MCF 10A (cell line): ENCODE measurements around the gene PLCG2. TPM values are rescaled to one million over a fixed set of nuclear protein-coding genes. Genes with fewer than 3 reads are reported as not detected.

ENCODE experiments used
- BruUV-seq: library from RNA; stranded (reverse); fragments of 400-500 nt; replicated peaks from 2 replicates; lab custom pipeline; 2021; lab: Mats Ljungman, UMichigan
- CTCF ChIA-PET: fragments of 300-600 bp; sonication (Branson Sonifier 250); formaldehyde crosslinking; extraction: SDS; loops from one replicate; lab custom pipeline; 2021; ENCODE audit warnings: antibody characterized with exemption, inconsistent platforms; lab: Yijun Ruan, JAX
- POLR2A ChIA-PET: fragments of 300-600, 350-650 bp; sonication (Branson Sonifier 250); formaldehyde crosslinking; extraction: SDS; loops from one replicate; lab custom pipeline; 2020; ENCODE audit warnings: antibody characterized with exemption, inconsistent platforms; lab: Yijun Ruan, JAX
- DNase-seq: peaks from one replicate; pipeline ENCODE4 v3.0.0-alpha.2; 2018; ENCODE audit not compliant: unreplicated experiment
- H3K27ac Mint-ChIP-seq: one replicate; pipeline ENCODE4 v1.8.0; 2022; ENCODE audit warnings: mild to moderate bottlenecking, low read depth, mixed read lengths; ENCODE audit not compliant: unreplicated experiment
- H3K27me3 Mint-ChIP-seq: one replicate; pipeline ENCODE4 v1.8.0; 2022; ENCODE audit warnings: mixed read lengths; ENCODE audit not compliant: insufficient read depth, unreplicated experiment
- H3K36me3 Mint-ChIP-seq: one replicate; pipeline ENCODE4 v1.8.0; 2022; ENCODE audit warnings: mild to moderate bottlenecking, moderate library complexity, mixed read lengths; ENCODE audit not compliant: insufficient read depth, unreplicated experiment
- H3K4me1 Mint-ChIP-seq: one replicate; pipeline ENCODE4 v1.8.0; 2022; ENCODE audit warnings: mixed read lengths; ENCODE audit not compliant: insufficient read depth, unreplicated experiment
- H3K4me3 Mint-ChIP-seq: one replicate; pipeline ENCODE4 v1.8.0; 2022; ENCODE audit warnings: mild to moderate bottlenecking, moderate library complexity, mixed read lengths; ENCODE audit not compliant: unreplicated experiment
- H3K9me3 Mint-ChIP-seq: one replicate; pipeline ENCODE4 v1.8.0; 2022; ENCODE audit warnings: mixed read lengths; ENCODE audit not compliant: unreplicated experiment
- intact Hi-C: fragments of 100-400 bp; cut with micrococcal nuclease; formaldehyde crosslinking; loops from 2 replicates; pipeline ENCODE4 v1.14.1; 2022
- total RNA-seq: library from RNA; stranded (reverse); gene quantifications from 2 replicates; pipeline ENCODE4 v1.2.3, GENCODE V29; 2022
- TF ChIP-seq, protein P1 (sequence below): fragments of 200-600 bp; IDR thresholded peaks from one replicate; pipeline ENCODE4 v1.8.0; 2022; ENCODE audit warnings: antibody characterized with exemption, mild to moderate bottlenecking; ENCODE audit not compliant: unreplicated experiment

Gene PLCG2
- total RNA-seq, 1 experiment from 2014 or later: 5.2 TPM

DNA sequence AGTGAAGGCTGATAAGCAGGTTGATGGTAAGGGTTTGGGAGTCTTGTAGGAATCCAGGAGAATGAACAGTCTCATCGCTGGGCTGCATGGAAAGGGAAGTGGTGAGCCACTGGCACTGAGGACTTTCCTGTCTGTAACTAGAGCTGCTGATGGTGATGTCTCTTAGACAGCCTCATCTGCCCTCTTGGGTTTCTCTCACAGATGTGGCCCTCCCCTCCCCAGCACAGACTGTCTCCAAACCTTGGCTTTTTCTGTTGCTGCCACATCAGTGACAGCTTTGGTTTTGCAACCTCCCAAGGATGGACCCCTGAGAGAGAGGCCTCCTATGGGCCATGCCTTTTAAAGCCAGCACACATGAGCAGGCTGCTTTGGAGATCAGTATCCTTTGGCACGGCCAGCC is 16.9 kb downstream of the PLCG2 start:
- H3K4me1 Mint-ChIP-seq: peaks cover 6% of the 10 kb centered on the region
- ChIA-PET CTCF (interaction anchor here (1.8 kb wide), 1 partner anchor 77 kb away, joined by 4 read pairs; no protein-coding TSS in a partner anchor), POLR2A (no interaction called here)
- no peaks in the 10 kb centered on the region for H3K36me3 Mint-ChIP-seq
- TF ChIP-seq, protein P1, sequence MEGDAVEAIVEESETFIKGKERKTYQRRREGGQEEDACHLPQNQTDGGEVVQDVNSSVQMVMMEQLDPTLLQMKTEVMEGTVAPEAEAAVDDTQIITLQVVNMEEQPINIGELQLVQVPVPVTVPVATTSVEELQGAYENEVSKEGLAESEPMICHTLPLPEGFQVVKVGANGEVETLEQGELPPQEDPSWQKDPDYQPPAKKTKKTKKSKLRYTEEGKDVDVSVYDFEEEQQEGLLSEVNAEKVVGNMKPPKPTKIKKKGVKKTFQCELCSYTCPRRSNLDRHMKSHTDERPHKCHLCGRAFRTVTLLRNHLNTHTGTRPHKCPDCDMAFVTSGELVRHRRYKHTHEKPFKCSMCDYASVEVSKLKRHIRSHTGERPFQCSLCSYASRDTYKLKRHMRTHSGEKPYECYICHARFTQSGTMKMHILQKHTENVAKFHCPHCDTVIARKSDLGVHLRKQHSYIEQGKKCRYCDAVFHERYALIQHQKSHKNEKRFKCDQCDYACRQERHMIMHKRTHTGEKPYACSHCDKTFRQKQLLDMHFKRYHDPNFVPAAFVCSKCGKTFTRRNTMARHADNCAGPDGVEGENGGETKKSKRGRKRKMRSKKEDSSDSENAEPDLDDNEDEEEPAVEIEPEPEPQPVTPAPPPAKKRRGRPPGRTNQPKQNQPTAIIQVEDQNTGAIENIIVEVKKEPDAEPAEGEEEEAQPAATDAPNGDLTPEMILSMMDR: no peak
- H3K27ac Mint-ChIP-seq: no peak overlapping the region
- no peak overlapping the region for H3K4me3 Mint-ChIP-seq
- intact Hi-C loops: no loop called here
- BruUV-seq: no TSS peak
- H3K9me3 Mint-ChIP-seq: no peaks in the 10 kb centered on the region
- H3K27me3 Mint-ChIP-seq: no peaks in the 10 kb centered on the region
- no peak for DNase-seq

DNA sequence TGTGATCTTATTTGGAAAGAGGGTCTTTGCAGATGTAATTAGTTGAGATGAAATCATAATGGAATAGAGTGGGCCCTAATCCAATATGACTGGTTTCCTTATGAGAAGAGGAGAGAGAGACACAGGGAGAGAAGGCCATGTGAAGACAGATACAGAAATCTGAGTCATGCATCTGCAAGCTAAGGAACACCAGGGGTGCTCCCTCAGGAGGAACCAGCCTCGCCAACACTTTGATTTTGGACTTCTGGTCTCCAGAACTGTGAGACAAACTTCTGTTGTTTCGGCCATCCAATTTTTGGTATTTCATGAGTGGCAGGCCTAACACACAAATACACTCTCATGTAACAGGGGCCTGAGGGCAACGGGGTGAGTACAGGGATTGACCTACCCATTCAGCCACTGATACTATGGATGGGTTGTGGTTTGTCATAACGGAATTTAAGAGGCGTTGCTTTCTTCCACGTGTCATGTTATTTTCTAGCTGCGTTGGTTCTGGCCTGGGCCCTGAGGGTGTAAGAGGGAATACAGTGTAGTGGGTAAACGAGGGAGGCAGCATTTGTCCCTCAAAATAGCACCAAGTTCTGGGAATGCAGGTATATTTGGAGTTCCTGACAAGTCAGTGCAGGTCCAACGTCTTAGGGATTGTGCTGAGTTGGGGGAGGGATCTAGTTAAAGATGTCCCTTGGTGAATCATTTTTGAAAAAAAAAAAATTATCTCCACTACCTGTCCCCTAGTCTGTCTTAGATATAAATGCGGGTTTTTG is 17.7 kb downstream of the PLCG2 start:
- CTCF ChIA-PET: interaction anchor here (1.8 kb wide), 1 partner anchor 77 kb away, joined by 4 read pairs; no protein-coding TSS in a partner anchor

DNA sequence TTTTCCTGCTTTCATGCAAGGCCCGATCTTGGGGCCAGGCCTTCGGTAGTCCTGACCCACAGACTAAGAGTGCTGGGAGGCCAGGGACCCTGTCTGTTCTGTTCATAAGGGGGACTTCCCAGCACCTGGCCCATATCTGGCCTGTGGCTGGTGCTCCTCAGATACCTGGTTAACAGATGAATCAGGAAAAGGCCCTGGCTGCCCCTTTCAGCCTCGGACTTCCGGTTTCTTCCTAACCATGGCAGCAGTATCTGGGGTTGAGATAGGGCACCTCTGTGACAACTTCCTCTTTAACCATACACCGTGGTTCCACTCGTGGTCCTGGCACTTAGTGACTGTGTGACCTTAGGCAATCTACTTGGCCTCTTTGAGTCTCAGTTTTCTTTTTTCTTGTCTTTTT is 18.4 kb downstream of the PLCG2 start:
- Mint-ChIP-seq H3K4me3 (no peak overlapping the region), H3K9me3 (no peaks in the 10 kb centered on the region), H3K4me1 (peaks cover 6% of the 10 kb centered on the region), H3K36me3 (no peaks in the 10 kb centered on the region), H3K27ac (no peak overlapping the region), H3K27me3 (no peaks in the 10 kb centered on the region)
- intact Hi-C loops: no loop called here
- TF ChIP-seq, protein P1: no peak
- no peak for DNase-seq
- ChIA-PET CTCF (interaction anchor here (0.6 to 0.7 kb wide), 2 partner anchors 34 to 783 kb away, joined by 3 to 4 read pairs; no protein-coding TSS in a partner anchor), POLR2A (no interaction called here)
- no TSS peak for BruUV-seq

More for the DNA sequence above, 17.7 kb downstream of the PLCG2 start:
- POLR2A ChIA-PET: no interaction called here
- no TSS peak for BruUV-seq
- DNase-seq: peak; percentile 45
- Mint-ChIP-seq H3K4me3 (no peak overlapping the region), H3K36me3 (no peaks in the 10 kb centered on the region), H3K27me3 (no peaks in the 10 kb centered on the region), H3K9me3 (no peaks in the 10 kb centered on the region), H3K27ac (no peak overlapping the region), H3K4me1 (peaks cover 6% of the 10 kb centered on the region)
- TF ChIP-seq, protein P1: no peak
- intact Hi-C loops: no loop called here

DNA sequence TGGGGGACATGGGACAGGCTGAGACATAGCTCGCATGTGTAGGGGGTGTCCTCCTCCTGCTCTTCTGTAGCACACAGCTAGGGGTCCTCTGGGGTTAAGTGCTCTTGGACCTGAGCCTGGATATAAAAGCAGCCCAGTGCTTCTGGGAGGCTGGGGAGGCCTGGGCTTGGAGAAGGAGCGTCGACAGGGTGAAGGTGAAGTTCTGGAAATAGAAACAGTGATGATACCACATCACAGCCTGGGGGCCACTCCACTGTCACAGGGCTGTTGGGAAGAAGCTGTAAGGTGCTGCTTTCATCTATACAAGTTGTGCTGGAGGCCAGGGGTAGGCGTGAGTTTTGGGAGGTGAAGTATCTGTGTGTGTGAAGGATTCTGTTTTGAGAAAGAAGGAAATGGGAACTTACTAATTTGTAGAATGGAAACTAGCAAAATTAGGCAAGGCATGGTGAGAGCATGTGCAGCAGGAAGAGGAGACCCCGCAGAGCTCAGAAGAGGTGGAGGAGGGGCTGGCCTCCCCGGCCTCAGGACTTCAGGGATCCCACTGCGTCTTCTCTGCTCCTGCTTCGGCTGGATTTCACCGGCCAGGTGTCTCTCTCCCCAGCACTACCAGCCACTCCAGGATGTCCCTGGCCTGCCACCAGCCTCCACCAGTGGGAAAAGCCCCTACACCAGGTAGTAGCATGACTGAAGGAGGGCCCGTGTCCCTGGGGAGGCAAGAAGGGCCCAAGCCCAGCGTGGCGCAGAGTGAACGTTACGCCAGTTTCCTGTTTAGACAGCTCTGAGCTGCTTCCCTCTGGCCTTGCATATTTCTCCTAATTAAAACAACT is 19.4 kb downstream of the PLCG2 start:
- H3K4me3 Mint-ChIP-seq: no peak overlapping the region
- no peaks in the 10 kb centered on the region for H3K27me3 Mint-ChIP-seq
- H3K9me3 Mint-ChIP-seq: no peaks in the 10 kb centered on the region
- H3K36me3 Mint-ChIP-seq: no peaks in the 10 kb centered on the region
- no TSS peak for BruUV-seq
- ChIA-PET POLR2A (no interaction called here), CTCF (interaction anchor here (0.7 kb wide), 1 partner anchor 33 kb away, joined by 4 read pairs; no protein-coding TSS in a partner anchor)
- no peak overlapping the region for H3K27ac Mint-ChIP-seq
- TF ChIP-seq, protein P1: no peak
- DNase-seq: no peak
- peaks cover 6% of the 10 kb centered on the region for H3K4me1 Mint-ChIP-seq
- intact Hi-C loops: no loop called here
